IPS DF 4.7 (cell line): ENCODE measurements around the gene SPDYE6.
"Not testable (repeated sequence)": the region's sequence is repeated elsewhere in the genome, so short reads cannot be mapped to it uniquely, and the experiment has no call there.

Source experiments
- DNase-seq: peaks from one replicate; pipeline ENCODE4 v3.0.0-alpha.2; 2013; ENCODE audit warnings: low spot score; ENCODE audit errors: extremely low read depth

The SPDYE6 gene

DNA sequence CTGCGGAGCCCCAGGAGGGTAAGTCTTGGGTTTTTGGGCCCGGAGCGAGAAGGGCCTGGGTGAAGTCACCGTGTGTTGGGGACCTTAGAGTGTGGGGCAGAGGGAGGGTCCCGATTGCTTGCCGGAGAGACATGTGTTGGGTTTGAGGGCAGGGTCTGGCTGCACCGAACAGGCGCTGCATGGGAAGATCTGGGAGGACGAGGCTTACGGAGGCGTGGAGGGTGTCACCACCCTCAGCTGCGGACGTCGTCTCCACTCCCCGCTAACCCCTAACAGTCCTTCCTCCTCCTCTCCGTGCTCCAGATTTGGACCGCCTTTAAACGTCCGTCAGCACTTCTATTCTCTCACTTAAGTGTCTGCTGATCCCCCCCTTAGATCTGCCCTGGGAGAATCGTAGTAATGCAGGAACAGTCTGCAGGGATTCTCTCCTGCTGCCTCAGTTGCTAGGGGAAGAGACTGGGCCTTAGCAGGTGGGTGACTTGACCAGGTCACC, 8.2 kb upstream of the SPDYE6 start:
- not testable (repeated sequence) for DNase-seq

DNA sequence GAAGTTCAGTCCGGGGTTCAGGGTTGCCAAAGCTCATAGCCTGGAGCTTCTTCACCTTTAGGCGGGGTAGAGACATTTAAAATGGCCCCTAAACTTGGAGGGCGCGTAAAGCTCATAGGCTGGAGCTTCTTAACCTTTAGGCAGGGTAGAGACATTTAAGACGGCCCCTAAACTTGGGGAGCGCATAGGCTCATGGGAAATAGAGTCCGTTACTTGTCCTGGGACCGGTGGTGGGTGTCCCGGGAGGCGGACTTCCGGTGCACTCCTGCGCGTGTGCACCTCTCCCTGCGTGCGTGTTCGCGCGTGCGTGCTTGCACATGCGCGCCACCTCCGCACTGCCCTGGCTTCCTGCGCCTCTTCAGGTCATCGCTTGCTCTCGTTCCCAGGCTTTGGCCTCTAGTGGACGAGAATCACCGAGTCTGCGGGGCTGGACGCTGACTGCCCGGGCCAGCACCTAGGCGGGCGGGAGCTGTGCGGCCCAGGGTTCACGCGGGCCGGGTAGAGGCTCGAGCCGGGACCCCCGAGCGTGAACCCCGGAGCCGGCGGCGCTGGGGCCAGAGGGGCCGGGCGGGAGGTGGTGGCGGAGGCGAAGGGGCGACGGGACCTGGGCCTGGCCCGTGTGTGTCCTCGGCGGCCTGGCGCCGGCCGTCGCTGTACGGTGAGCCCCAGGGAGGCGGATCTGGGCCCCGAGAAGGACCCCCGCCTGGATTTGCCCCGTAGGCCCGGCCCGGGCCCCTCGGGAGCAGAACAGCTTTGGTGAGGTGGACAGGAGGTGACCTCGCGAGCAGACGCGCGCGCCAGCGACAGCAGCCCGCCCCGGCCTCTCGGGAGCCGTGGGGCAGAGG, 7.5 kb upstream of the SPDYE6 start:
- DNase-seq = peak; percentile 95

DNA sequence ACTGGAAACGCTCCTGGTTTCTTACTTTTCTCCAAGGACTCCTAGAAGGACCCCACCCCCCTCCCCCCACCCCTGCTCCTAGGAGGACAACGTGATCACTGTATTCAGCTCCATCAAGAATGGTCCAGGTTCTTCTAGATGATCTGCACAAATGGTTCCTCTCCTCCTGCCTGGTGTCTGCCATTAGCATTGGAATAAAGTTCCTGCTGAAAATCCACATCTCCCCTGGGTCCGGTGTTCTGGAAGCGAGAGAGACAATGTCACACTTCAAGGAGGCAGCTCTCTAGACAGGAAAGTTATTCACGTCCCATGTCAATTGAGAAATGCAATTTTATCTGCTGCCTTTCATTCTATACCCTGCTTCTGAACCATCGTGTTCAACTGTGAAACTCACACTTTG, 9.3 kb downstream of the SPDYE6 start:
- not testable (repeated sequence) for DNase-seq

DNA sequence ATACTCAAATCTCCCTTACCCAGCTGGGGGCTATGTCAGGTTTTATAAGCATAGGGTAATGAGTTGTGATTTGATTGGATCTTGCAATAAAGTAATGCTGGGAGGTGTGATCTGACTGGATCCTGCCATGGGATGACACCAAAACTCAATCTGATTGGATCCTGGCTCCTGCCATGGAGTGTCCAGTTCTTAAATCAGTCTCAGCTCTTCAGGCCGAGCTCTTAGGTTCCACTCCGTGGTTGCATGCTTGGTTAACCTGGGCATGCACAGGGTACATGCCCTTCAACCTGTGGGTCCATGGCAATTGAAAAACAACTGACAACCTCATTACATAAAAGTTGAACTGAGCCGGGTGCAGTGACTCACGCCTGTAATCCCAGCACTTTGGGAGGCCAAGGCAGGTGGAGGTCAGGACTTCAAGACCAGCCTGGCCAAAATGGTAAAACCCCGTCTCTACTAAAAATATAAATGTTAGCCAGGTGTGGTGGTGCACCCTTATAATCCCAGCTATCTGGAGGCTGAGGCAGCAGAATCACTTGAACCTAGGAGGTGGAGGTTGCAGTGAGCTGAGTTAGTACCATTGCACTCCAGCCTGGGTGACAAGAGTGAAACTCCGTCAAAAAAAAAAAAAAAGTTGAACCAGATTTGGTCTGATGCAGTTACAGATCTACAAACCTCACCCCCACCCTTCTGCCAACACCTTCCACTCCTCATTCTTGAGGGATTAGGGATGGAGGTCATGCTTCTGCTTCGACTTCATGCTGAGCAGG, 15.5 kb downstream of the SPDYE6 start:
- DNase-seq = not testable (repeated sequence)

DNA sequence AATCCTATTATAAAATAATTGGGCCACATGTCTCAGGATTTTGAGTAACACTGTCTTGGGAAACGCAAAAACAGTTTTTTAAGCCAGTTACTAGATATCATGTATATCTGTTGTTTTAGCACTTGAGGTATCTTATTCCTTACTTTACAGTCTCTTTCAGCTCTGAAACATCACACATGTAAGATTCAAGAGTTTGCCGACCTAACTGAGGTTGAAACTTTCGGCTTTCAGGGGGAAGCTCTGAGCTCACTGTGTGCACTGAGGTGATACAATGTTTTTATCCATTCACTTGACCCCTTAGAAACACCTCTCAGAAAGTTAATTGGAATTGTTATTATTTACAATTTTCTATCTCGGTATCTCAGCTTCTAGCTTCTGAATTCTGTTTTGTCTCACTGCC, 18.8 kb downstream of the SPDYE6 start:
- not testable (repeated sequence) for DNase-seq

DNA sequence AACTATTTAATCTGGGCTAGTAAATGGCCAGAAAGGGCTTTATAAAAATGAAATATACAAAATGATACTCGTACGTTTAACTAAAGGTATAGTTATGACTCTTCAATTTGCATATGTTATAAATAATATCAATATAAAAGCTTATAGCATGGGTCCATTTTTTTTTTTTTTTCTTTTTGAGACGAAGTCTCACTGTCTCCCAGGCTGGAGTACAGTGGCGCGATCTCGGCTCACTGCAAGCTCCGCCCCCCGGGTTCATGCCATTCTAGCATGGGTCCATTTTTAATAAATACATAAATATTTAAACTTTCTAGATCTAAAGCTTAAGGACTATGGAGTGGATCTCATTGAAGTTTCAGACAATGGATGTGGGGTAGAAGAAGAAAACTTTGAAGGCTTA, 19.2 kb downstream of the SPDYE6 start:
- not testable (repeated sequence) for DNase-seq

DNA sequence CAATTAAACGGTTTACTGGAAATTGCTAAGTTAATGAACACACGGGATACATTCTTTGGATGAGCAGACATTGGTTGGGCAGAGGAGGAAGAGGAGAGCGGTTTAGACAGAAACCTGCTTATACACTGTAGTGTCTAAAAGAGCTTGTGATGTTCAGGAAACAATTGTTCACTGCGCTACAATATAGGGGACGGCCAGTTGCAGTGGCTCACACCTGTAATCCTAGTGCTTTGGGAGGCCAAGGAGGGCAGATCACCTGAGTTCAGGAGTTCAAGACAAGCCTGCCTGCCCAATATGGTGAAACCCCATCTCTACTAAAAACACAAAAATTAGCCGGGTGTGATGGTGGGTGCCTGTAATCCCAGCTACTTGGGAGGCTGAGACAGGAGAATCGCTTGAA, 20.7 kb downstream of the SPDYE6 start:
- DNase-seq = not testable (repeated sequence)

DNA sequence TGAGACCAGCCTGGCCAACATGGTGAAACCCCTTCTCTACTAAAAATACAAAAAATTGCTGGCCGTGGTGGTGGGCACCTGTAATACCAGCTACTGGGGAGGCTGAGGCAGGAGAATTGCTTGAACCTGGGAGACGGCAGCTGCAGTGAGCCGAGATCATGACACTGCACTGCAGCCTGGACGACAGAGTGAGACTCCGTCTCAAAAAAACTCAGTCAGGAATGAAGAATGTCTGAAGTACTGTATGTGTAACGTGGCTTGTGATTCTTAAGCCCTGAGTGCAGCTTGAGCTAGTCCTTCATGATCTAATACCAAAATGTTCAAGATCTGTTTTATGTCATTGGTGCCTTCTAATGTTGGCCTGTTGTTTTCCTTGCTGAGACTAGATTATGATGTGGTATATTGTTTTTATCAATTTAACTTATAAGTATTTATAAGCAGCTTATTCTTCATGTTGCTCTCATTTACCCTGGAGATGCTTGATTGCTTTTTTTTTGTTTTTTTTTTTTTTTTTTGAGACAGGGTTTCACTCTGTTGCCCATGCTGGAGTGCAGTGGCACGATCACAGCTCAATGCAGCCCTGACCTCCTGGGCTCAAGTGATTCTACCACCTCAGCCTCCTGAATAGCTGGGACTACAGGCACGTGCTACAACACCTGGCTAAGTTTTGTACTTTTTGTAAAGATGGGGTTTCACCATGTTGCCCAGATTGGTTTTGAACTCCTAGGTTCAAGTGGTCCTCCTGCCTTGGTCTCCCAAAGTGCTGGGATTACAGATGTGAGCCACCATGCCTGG, 25.4 kb downstream of the SPDYE6 start:
- not testable (repeated sequence) for DNase-seq

DNA sequence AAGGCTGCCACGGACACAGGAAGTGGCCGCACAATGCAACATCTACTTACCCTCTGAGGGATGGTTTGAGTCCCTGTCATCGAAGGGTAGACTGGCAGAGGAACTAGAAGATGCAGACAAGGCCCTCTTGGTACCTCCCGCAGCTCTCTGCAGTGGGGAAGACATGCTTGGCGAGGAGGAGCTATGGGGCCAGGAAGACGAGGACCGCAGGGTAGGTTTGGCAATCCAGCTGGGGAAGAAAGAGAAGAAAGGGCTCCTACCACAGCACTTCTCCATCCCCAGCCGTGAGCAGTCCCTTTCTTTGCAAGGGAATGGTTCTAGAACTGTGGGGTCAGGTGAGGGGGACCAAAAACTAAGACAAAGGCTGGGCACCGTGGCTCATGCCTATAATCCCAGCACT, 26.9 kb downstream of the SPDYE6 start:
- DNase-seq = not testable (repeated sequence)

DNA sequence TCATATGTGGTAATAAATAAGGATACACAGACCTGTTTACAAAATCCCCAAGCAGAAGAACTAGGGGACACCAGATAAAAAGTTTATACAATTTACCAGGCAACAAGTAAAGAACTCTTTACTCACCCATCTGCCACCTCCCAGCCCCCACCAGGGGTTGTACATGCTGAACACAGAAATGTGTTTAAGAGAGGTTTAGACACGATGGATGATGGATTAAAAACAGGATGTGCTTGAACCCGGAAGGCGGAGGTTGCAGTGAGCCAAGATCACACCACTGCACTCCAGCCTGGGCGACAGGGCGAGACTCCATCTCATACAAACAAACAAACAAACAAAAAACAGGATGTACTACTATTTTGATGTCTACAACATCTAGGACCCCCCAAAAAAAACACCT, 27.4 kb downstream of the SPDYE6 start:
- not testable (repeated sequence) for DNase-seq

DNA sequence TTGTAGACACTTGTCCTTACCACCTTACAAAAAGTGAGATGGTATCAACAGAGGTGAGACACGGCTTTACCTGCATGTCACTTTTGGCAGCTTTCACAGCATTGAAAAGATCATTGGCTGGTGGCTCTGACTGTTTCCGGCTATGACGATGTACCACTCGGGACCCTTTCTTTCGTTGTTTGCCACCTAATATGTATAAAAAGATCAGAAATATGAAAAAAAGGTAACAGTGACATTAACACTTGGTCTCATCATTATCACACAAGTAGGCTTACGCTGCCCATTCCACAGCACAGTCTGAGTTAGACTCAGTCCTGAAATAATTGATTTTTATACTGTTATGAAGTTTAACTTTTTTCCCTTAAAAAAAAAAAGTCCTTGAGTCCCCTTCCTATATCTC, 29.1 kb downstream of the SPDYE6 start:
- DNase-seq = not testable (repeated sequence)

DNA sequence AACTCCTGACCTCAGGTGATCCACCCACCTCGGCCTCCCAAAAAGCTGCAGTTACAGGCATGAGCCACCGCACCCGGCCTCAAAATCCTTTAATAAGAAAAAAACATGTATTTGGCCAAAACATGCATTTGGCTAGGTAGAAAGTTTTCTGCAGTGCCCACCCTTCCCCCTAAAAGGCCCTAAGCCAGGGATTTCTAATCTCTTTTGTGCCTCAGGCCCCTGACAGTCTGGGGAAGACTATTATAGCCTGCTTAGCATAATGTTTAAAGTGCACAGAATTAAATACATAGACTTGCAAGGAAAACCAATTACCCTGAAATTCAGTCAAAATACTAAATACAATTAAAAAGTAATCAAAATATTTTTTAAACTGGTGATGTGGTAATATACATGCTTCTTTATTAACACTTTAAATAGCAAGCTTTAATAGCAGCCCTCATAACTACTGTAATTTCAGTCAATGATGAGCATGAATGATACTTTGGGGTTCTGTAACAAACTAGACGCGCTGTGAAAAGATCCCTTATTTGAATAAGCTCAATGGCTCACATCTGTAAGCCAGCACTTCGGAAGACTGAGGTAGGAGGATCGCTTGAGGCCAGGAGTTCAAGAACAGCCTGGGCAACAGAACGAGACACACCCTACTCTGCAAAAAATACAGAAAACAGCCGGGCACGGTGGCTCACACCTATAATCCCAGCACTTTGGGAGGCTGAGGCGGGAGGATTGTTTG, 29.9 kb downstream of the SPDYE6 start:
- DNase-seq = no peak

DNA sequence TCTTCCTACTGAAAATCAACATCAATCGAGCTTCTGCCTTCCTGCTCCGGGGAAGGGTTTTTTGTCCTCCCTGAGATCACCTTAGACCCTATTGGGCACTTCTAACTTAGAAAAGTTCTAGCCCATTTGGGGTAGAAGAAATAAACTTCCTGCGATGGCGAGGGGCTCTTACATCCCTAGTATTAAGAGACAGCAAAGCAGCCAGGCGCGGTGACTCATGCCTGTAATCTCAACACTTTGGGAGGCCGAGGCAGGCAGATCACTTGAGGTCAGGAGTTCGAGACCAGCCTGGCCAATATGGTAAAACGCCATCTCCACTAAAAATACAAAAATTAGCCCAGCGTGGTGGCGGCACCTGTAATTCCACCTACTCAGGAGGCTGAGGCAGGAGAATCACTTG, 31.1 kb downstream of the SPDYE6 start:
- not testable (repeated sequence) for DNase-seq

DNA sequence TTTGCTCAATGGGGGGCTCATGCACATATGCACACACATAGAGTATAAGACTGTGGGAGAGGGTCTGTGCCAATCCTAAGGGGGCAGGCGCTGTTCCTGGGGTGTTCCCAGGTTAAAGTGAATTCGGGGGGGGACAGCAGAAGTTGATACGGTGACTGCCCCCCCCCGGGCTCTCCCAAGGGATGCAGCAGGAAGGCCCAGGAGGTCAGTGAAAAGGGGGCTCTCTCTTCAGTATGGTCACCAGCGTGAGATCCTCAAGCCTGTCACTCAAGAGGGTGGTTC, 32.4 kb downstream of the SPDYE6 start:
- no peak for DNase-seq

DNA sequence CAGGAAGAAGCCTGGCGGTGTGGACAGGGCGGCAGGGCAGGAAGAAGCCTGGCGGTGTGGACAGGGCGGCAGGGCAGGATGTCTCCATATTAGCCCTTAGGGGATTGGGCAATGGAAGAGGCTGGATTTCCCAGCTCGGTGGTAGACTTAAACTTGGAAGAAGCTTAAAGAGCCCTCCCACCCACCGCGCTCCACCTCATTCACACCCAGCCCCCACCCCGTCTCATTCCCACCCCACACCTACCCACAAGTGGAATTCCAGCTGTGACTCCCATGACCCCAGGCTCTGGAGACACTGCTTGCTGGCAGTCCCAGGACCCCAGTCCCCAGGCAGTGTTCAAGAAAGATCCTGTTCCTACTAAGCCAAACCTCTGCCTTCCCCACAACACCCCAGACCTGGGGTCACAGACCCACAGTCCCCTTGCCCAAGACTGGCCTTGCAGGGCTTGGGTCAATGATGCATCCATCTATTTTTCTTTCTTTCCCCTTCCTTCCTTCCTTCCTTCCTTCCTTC, 34.0 kb downstream of the SPDYE6 start:
- DNase-seq = no peak

DNA sequence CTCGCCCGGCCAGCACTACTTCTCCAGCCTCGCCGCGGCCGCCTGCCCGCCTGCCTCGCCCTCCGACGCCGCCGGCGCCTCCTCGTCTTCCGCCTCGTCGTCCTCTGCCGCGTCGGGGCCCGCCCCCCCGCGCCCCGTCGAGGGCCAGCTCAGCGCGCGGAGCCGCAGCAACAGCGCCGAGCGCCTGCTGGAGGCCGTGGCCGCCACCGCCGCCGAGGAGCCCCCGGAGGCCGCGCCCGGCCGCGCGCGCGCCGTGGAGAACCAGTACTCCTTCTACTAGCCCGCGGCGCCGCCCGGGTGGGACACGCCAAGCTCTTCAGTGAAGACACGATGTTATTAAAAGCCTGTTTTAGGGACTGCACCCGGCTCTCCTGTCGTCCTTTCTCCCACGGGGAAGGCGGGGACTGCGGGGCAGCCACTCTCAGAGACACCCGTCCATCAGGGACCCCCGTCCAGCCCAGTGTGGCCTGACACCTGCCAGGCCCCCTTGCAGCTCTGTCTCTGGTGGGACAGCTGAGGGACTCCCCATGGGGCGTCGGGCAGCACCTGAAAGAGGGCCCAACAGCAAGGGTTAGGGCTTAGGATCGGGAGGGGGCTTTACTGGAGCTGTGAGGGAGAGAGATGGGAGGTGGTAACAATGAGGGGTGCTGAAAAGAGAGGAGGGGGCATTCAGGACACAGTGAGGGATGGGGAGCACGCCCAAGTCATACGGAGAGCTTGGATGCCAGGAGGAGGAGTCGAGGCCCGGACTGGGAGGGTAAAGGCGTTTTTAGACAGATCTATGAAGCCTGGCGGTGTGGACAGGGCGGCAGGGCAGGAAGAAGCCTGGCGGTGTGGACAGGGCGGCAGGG, 34.7 kb downstream of the SPDYE6 start:
- no peak for DNase-seq

DNA sequence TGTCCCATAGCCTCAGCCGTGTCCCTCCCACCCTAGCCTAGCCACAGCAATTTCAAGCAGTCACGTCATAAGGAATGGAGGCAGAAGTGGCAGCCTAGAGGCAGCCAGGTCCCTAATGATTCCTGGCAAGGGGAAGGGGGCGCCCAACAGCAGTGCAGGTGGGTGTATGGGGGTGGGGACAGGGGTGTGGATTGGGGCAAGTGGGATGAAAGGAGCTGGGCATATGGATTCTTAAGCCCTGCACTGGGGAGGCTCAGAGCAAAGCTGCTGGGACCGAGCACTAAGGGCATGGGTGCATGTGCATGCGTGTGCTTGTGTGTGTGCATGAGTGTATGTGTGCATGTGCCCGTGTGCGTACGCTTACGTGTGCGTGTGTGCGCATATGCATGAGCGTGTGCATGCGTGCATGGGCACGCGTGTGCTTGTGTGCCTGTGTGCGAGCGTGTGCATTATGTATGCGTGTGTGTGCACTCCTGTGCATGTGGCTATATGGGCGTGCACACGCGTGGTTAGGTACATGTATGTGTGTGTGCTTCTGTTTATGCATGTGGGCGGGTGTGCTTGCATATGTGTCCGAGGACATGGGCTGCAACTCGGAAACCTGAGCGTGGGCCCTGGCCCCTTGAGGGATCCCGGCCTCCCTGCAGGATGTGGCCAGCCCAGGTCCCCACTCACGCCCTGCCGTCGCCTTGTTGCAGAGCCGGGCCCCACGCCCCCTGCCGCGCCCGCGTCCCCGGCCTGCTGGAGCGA, 35.5 kb downstream of the SPDYE6 start:
- DNase-seq = no peak

DNA sequence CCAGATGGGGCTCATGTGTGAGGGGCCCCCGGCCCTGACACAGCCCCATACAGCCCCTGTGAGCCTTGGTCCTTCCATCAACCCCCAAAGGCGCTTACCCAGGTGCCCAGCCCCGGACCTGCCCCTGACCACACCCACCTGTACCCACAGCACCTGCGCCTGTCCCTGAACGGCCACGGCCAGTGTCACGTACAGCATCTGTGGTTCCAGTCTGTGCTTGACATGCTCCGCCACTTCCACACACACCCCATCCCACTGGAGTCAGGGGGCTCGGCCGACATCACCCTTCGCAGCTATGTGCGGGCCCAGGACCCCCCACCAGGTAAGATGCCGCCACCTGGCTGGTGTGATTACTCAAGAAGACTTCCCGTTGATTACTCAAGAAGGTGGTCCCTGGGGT, 36.1 kb downstream of the SPDYE6 start:
- DNase-seq = no peak

DNA sequence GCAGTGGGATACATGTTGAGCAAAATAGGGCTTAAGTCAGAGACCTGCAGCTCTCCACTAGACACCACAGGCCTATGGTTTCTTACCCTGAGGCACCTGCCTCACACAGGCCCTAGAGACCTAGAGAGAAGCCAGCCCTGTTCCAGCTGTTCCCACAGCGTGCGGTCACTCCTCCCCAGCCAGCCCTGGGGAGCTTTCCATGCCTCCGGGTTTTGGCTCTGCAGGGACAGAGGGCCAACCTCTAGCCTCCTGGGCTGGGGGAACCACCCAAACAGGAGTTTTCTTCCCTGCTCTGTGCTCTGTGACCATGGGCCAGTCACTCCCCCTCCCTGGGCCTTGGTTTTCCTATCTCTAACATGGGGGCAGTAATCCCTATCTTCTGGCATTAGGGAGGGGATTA, 36.6 kb downstream of the SPDYE6 start:
- DNase-seq = no peak
